SK-N-SH (cell line): ENCODE measurements around the gene MYO1H. TPM values are rescaled to one million over a fixed set of nuclear protein-coding genes. Genes with fewer than 3 reads are reported as not detected.

ENCODE experiments used
- CTCF ChIA-PET: fragments of 300-600, 350-600 bp; formaldehyde crosslinking; extraction: SDS; loops from one replicate; lab custom pipeline; 2021; lab: Yijun Ruan, JAX
- POLR2A ChIA-PET: fragments of 350-600 bp; sonication (Branson Sonifier 250); formaldehyde crosslinking; extraction: SDS; loops from one replicate; lab custom pipeline; 2020; ENCODE audit warnings: antibody characterized with exemption, inconsistent platforms; lab: Yijun Ruan, JAX
- DNase-seq: peaks from one replicate; pipeline ENCODE4 v3.0.0; 2012
- H2AFZ ChIP-seq: fragments of 200-600 bp; sonication (generic); 2 replicates; pipeline ENCODE4 v1.8.1; 2016; ENCODE audit warnings: antibody characterized with exemption, mild to moderate bottlenecking, low read depth
- H3F3A ChIP-seq: fragments of 200-600 bp; sonication (generic); replicated peaks from 2 replicates; pipeline ENCODE3; 2016; ENCODE audit warnings: antibody characterized with exemption, mild to moderate bottlenecking; ENCODE audit not compliant: insufficient read depth
- H3K27ac ChIP-seq, 2 experiments: fragments of 200-500 bp in 1 of 2; fragments of 200-600 bp in 1 of 2; sonication (Bioruptor generic) in 1 of 2; sonication (generic), shearing (Covaris generic) in 1 of 2; 2 replicates each; pipeline versions ENCODE4 v1.5.1 to v1.6.1; 2014 to 2016; ENCODE audit warnings: low read depth in 2 of 2, inconsistent platforms in 1 of 2, low read length in 1 of 2, mild to moderate bottlenecking in 1 of 2, mixed read lengths in 1 of 2
- H3K27me3 ChIP-seq: fragments of 200-600 bp; sonication (generic), shearing (Covaris generic); 2 replicates; pipeline ENCODE4 v1.6.1; 2016; ENCODE audit warnings: mixed run types; ENCODE audit not compliant: insufficient read depth
- H3K36me3 ChIP-seq, 2 experiments: fragments of 200-500 bp in 1 of 2; fragments of 200-600 bp in 1 of 2; sonication (Bioruptor generic) in 1 of 2; sonication (generic) in 1 of 2; replicated peaks in 1 of 2; 2 replicates each; pipeline versions ENCODE3 to v1.5.1; 2014 to 2016; ENCODE audit warnings: low read length in 1 of 2, mild to moderate bottlenecking in 1 of 2; ENCODE audit not compliant: insufficient read depth in 2 of 2, control insufficient read depth in 1 of 2
- H3K4me1 ChIP-seq, 2 experiments: fragments of 200-500 bp in 1 of 2; fragments of 200-600 bp in 1 of 2; sonication (Bioruptor generic) in 1 of 2; sonication (generic), shearing (Covaris generic) in 1 of 2; 2 replicates each; pipeline versions ENCODE4 v1.5.1 to v1.6.1; 2014 to 2016; ENCODE audit warnings: low read depth in 1 of 2, low read length in 1 of 2, mixed run types in 1 of 2; ENCODE audit not compliant: insufficient read depth in 2 of 2, control insufficient read depth in 1 of 2
- H3K4me2 ChIP-seq: fragments of 200-600 bp; sonication (generic), shearing (Covaris generic); 2 replicates; pipeline ENCODE4 v1.6.1; 2017; ENCODE audit warnings: mixed run types
- H3K4me3 ChIP-seq, 2 experiments: fragments of 200-500 bp in 1 of 2; fragments of 200-600 bp in 1 of 2; sonication (Bioruptor generic) in 1 of 2; sonication (generic), shearing (Covaris generic) in 1 of 2; 2 replicates each; pipeline versions ENCODE4 v1.5.1 to v1.8.1; 2014 to 2016; ENCODE audit warnings: low read depth in 2 of 2, inconsistent platforms in 1 of 2, low read length in 1 of 2, mild to moderate bottlenecking in 1 of 2, mixed read lengths in 1 of 2, moderate library complexity in 1 of 2
- H3K79me2 ChIP-seq: fragments of 200-600 bp; sonication (generic); 2 replicates; pipeline ENCODE4 v1.8.1; 2017; ENCODE audit warnings: mild to moderate bottlenecking; ENCODE audit not compliant: insufficient read depth
- H3K9ac ChIP-seq: fragments of 200-600 bp; sonication (generic); 2 replicates; pipeline ENCODE4 v1.6.1; 2017; ENCODE audit warnings: mixed run types
- H3K9me2 ChIP-seq: fragments of 200-600 bp; sonication (generic); 2 replicates; pipeline ENCODE4 v1.6.1; 2017; ENCODE audit warnings: mixed run types
- H3K9me3 ChIP-seq: fragments of 200-600 bp; sonication (generic); 2 replicates; pipeline ENCODE4 v1.6.1; 2017; ENCODE audit warnings: mixed run types, mild to moderate bottlenecking, moderate library complexity
- H4K20me1 ChIP-seq: fragments of 200-600 bp; sonication (generic); 2 replicates; pipeline ENCODE4 v1.6.1; 2017; ENCODE audit warnings: mild to moderate bottlenecking, mixed run types; ENCODE audit not compliant: insufficient read depth
- EZH2phosphoT487 ChIP-seq: fragments of 200-600 bp; sonication (generic); IDR thresholded peaks from 2 replicates; pipeline ENCODE4 v1.6.1; 2017; ENCODE audit warnings: low read depth, mixed run types, mild to moderate bottlenecking, antibody characterized with exemption, moderate library complexity, borderline replicate concordance
- FOXM1 ChIP-seq: IDR thresholded peaks from 2 replicates; pipeline ENCODE4 v1.4.0; 2012; ENCODE audit warnings: low read depth, mild to moderate bottlenecking
- POLR2AphosphoS5 ChIP-seq: IDR thresholded peaks from 2 replicates; pipeline ENCODE4 v1.6.1; 2012; ENCODE audit warnings: low read depth, low read length
- RCOR1 ChIP-seq: fragments of 150-350 bp; IDR thresholded peaks from 2 replicates; pipeline ENCODE4 v1.6.1; 2017; ENCODE audit warnings: antibody characterized with exemption, low read length
- WGBS: methylation state at CpG from one replicate; pipeline ENCODE4 v1.1.6; 2017; ENCODE audit warnings: low lambda C conversion rate; 5-methylcytosine and 5-hydroxymethylcytosine counted together
- polyA plus RNA-seq, 3 experiments: library from polyadenylated mRNA; depleted of rRNA; stranded (reverse); fragments of >200 nt; gene quantifications; 2 replicates each; pipeline ENCODE4 v1.2.3, GENCODE V29; 2012
- TF ChIP-seq, protein P1 (sequence below): IDR thresholded peaks from 2 replicates; pipeline ENCODE4 v1.4.0; 2012; ENCODE audit warnings: low read depth
- TF ChIP-seq, protein P2 (sequence below): IDR thresholded peaks from 2 replicates; pipeline ENCODE4; 2012
- TF ChIP-seq, protein P3 (sequence below): fragments of 150-350 bp; IDR thresholded peaks from 2 replicates; pipeline ENCODE4 v1.6.1; 2016; ENCODE audit warnings: mild to moderate bottlenecking, low read depth, low read length
- TF ChIP-seq, protein P4 (sequence below): fragments of 150-350 bp; IDR thresholded peaks from 2 replicates; pipeline ENCODE4 v1.6.1; 2017; ENCODE audit warnings: antibody characterized with exemption, low read length, low read depth, borderline replicate concordance

MYO1H gene
- polyA plus RNA-seq, 1 of the 3 experiments (the other 2 are of a cell fraction), result not detected

DNA sequence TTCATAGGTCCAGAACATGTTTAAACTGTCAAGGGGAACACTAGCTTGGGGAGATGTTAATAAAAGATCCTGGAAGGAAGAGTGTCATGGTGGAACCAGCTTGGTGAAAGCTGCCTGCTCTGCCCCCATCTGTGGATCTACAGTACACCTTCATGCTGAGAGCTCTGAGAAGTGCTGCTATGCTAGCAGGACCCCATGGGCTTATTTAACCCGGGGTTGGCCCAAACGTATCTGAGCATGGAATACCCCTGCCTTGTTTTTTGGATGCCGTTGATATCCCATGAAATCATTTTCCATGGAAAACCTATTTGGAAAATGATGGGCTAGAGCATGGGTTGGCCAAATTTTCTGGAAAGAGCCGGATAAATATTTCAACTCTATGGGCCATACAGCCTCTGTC, 144.0 kb downstream of the MYO1H start:
- CTCF ChIA-PET, result interaction anchor here (1.2 kb wide), 1 partner anchor 283 kb away, joined by 3 read pairs; no protein-coding TSS in a partner anchor
- WGBS, result 98% methylated on average over 4 of the region's 4 CpGs
- Histone ChIP-seq H3K27ac (no peak overlapping the region), H3K9me2 (no peaks in the 10 kb centered on the region), H3K4me1 (no peaks in the 10 kb centered on the region), H2AFZ (no peak overlapping the region), H3K4me3 (no peak overlapping the region), H3K27me3 (no peaks in the 10 kb centered on the region), H3K9ac (no peak overlapping the region), H3K79me2 (no peaks in the 10 kb centered on the region), H3K9me3 (no peaks in the 10 kb centered on the region), H3K4me2 (no peak overlapping the region), H4K20me1 (no peaks in the 10 kb centered on the region), H3K36me3 (peaks cover 31 to 79% of the 10 kb centered on the region in 2 experiments), H3F3A (no peaks in the 10 kb centered on the region)
- DNase-seq, result no peak
- TF ChIP-seq, protein P1, sequence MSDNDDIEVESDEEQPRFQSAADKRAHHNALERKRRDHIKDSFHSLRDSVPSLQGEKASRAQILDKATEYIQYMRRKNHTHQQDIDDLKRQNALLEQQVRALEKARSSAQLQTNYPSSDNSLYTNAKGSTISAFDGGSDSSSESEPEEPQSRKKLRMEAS, result no peak
- TF ChIP-seq, protein P2, sequence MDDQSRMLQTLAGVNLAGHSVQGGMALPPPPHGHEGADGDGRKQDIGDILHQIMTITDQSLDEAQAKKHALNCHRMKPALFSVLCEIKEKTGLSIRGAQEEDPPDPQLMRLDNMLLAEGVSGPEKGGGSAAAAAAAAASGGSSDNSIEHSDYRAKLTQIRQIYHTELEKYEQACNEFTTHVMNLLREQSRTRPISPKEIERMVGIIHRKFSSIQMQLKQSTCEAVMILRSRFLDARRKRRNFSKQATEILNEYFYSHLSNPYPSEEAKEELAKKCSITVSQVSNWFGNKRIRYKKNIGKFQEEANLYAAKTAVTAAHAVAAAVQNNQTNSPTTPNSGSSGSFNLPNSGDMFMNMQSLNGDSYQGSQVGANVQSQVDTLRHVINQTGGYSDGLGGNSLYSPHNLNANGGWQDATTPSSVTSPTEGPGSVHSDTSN, result no peak
- POLR2A ChIA-PET, result no interaction called here

DNA sequence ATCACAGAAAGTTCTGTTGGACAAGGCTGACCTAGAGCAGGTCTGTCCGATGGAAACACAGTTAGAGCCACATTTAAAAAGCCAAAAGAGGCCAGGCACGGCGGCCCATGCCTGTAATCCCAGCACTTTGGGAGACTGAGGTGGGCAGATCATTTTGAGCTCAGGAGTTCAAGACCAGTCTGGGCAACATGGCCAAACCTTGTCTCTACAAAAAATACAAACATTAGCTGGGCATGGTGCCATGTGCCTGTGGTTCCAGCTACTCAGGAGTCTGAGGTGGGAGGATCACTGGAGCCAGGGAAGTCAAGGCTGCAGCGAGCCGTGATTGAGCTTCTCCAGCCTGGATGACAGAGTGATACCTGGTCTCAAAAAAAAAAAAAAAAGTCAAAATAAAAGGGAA, 144.7 kb downstream of the MYO1H start:
- H3K9me2 ChIP-seq, result no peaks in the 10 kb centered on the region
- TF ChIP-seq, protein P3, sequence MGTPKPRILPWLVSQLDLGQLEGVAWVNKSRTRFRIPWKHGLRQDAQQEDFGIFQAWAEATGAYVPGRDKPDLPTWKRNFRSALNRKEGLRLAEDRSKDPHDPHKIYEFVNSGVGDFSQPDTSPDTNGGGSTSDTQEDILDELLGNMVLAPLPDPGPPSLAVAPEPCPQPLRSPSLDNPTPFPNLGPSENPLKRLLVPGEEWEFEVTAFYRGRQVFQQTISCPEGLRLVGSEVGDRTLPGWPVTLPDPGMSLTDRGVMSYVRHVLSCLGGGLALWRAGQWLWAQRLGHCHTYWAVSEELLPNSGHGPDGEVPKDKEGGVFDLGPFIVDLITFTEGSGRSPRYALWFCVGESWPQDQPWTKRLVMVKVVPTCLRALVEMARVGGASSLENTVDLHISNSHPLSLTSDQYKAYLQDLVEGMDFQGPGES, result no peak
- TF ChIP-seq, protein P4, sequence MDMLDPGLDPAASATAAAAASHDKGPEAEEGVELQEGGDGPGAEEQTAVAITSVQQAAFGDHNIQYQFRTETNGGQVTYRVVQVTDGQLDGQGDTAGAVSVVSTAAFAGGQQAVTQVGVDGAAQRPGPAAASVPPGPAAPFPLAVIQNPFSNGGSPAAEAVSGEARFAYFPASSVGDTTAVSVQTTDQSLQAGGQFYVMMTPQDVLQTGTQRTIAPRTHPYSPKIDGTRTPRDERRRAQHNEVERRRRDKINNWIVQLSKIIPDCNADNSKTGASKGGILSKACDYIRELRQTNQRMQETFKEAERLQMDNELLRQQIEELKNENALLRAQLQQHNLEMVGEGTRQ, result no peak
- TF ChIP-seq RCOR1 (no peak), EZH2phosphoT487 (no peak), POLR2AphosphoS5 (no peak), FOXM1 (no peak)
- H3K4me1 ChIP-seq, result no peaks in the 10 kb centered on the region
- DNase-seq, result no peak
- ChIA-PET POLR2A (no interaction called here), CTCF (interaction anchor here (0.9 kb wide), 1 partner anchor 27 kb away, joined by 3 read pairs; no protein-coding TSS in a partner anchor)
- H3K9ac ChIP-seq, result no peak overlapping the region
- H3K27ac ChIP-seq, result no peak overlapping the region
- no peaks in the 10 kb centered on the region for H3K9me3 ChIP-seq
- H3K4me2 ChIP-seq, result no peak overlapping the region
- peaks cover 30 to 79% of the 10 kb centered on the region in 2 experiments for H3K36me3 ChIP-seq
- WGBS, result 72% methylated on average over 4 of the region's 5 CpGs
- H3K4me3 ChIP-seq, result no peak overlapping the region
- no peaks in the 10 kb centered on the region for H4K20me1 ChIP-seq
- no peaks in the 10 kb centered on the region for H3K79me2 ChIP-seq
- H3F3A ChIP-seq, result no peaks in the 10 kb centered on the region
- H3K27me3 ChIP-seq, result no peaks in the 10 kb centered on the region
- H2AFZ ChIP-seq, result no peak overlapping the region
